Breast epithelium (tissue), 3 donors: ENCODE data around the gene YIPF4.

Experiments used
- CTCF ChIP-seq, 3 donors: fragments of 450-650 bp; IDR thresholded peaks; one replicate each; pipeline ENCODE4 v1.5.1; 2016 to 2017; ENCODE audit warnings: antibody characterized with exemption in 3 of 3, mild to moderate bottlenecking in 3 of 3, moderate library complexity in 3 of 3
- POLR2A ChIP-seq: fragments of 450-650 bp; IDR thresholded peaks from one replicate; pipeline ENCODE4 v1.6.1; 2016; ENCODE audit warnings: antibody characterized with exemption, mild to moderate bottlenecking, moderate library complexity

- TF ChIP-seq CTCF (IDR thresholded peaks at IDR 0.05), result no peak
- no peak for TF ChIP-seq POLR2A
Measured at GRCh38 chr2:32237488-32237887, 40.2 kb upstream of the YIPF4 start.
